Activated naive CD4-positive, alpha-beta T cell (primary cell): ENCODE results near the gene MBD3L2B.
"Not testable (repeated sequence)": the region's sequence is repeated elsewhere in the genome, so short reads cannot be mapped to it uniquely, and the experiment has no call there.

Experiments used
- DNase-seq, 4 experiments: peaks; one replicate each; lab custom pipeline; 2025; lab: John Stamatoyannopoulos, UW

Gene MBD3L2B

GRCh38 chr19:7021331-7021730, at the start of gene MBD3L2B:
MBD3L2B (minus strand) TSS chr19:7021431; CDS start chr19:7021397, 34 bp downstream.
- DNase-seq: not testable (repeated sequence)

DNA sequence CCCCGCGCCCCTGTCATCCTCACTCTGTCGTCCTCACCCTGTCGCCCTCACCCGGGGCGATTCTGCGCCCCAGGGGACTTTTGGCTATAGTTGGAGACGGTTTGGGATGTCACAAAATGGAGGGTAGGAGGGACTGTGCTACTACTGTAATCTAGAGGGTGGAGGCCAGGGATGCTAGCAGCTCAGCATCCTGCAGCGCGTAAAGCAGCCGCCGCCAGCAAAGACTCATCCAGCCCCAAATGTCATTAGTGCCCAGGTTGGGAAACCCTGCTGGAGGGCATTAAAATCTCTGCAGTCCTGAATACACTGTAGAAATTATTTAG, 48.6 kb upstream of the MBD3L2B start:
- no peak for DNase-seq

GRCh38 chr19:7069042-7069903, 48.0 kb upstream of the MBD3L2B start, which contains the start of gene ZNF557:
ZNF557 (plus strand) TSS chr19:7069703; CDS start chr19:7075075, 5,372 bp downstream.
- DNase-seq: peak; percentile 94 to 99 (median 98)

- no peak for DNase-seq
These were observed 47.4 kb upstream of the MBD3L2B start for GRCh38 chr19:7068599-7068998.

- no peak for DNase-seq
These were observed 46.5 kb upstream of the MBD3L2B start for GRCh38 chr19:7067716-7068115.

DNA sequence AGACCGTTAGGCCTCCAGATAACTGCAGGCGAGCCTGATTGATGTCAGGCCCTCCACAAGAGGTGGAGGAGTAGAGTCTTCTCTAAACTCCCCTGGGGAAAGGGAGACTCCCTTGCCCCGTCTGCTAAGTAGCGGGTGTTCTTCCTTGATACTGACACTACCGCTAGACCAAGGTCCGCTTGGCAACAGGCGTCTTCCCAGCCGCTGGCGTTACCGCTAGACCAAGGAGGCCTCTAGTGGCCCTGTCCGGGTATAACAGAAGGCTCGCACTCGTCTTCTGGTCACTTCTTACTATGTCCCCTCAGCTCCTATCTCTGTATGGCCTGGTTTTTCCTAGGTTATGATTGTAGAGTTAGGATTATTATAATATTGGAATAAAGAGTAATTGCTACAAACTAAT, 45.9 kb upstream of the MBD3L2B start:
- not testable (repeated sequence) for DNase-seq

DNA sequence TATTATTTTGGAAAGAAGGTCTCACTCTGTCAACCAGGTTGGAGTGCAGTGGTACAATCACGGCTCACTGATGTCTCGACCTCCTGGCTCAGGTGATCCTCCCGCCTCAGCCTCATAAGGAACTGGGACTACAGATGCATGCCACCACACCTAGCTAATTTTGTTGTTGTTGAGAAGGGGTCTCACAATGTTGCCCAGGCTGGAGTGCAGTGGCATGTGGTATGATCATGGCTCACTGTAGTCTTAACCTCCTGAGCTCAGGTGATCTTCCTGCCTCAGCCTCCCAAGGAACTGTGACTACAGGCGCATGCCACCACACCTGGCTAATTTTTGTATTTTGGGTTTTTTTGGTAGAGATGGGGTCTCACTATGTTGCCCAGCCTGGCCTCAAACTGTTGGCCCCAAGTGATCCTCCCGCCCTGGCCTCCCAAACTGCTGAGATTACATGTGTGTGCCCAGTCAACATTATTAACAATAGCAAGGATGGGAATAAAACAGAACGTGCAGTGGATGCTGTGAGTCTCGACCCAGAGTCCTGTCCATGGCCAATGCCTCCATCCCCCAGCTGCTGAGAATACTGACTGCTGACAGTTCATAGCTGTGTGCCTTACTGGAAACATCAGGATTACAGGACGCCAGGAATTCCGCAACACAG, 42.7 kb upstream of the MBD3L2B start:
- DNase-seq: no peak

GRCh38 chr19:7063339-7063738, 42.1 kb upstream of the MBD3L2B start:
- DNase-seq: no peak

GRCh38 chr19:7059977-7060376, 38.7 kb upstream of the MBD3L2B start:
- DNase-seq: not testable (repeated sequence)

DNA sequence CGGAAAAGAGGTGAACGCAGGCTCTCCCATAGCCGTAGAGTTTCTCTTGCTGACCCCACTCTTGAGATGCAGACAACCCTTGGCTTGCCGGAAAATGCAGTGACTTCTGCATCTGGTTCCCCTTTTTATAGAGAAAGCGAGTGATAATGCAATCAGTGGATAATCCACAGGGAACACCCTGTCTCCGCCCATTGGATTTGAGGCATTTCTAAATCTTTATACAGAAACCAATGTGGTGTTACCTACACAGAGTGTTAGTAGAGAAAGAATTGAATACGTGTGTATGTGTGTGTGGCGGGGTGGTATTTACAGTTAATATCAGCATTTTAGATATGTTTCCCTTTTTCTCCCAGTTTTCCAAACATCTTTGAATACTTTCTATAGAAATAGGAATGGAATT, 37.3 kb upstream of the MBD3L2B start, which contains the start of gene MBD3L3:
TSS of gene MBD3L3 (minus strand) at position 101 of the 400 bp plus-strand sequence. CDS start at position 30, 71 bp downstream.
- not testable (repeated sequence) for DNase-seq

- DNase-seq: not testable (repeated sequence)
These were observed 35.1 kb upstream of the MBD3L2B start for GRCh38 chr19:7056371-7056770.

DNA sequence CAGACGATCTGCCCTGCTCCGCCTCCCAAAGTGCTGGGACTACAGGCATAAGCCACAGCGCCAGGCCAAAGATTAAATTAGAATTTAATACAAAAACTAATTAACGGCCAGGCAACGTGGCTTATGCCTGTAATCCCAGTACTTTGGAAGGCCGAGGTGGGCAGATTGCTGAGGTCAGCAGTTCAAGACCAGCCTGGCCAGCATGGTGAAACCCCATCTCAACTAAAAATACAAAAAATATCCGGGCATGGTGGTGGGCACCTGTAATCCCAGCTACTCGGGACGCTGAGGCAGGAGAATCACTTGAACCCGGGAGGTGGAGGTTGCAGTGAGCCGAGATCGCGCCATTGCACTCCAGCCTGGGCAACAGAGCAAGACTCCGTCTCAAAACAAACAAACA, 34.4 kb upstream of the MBD3L2B start:
- DNase-seq: not testable (repeated sequence)

DNA sequence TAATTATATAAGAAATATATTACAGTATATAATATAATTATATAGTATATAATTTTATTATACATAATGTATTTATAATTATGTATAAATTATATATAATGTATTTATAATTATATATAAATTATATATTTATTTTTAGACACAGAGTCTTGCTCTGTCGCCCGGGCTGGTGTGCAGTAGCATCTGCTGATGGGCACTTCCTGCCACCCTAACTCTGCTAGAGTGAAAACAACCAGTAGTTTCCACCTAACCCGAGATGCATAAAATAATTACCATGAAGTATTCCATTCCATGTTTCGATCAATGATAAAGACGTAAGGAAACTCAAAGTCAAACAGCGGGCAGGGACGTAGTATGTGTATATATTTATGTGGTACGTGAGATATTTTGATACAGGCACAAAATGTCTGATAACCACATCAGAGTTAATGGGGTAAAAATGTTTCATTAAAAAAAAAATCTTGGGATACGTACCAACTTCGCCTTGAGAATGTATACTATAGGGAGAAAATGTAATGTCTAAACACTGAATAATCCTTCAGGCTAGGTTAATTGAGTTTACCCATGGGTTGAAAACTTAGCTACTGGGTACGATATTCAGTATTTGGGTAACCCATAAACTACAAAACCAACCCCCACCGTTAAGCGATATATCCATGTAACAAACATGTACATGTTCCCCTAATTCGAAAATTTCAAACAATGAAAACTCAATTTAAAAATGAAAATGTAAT, 33.6 kb upstream of the MBD3L2B start:
- not testable (repeated sequence) for DNase-seq

GRCh38 chr19:7052896-7053295, 31.7 kb upstream of the MBD3L2B start:
- not testable (repeated sequence) for DNase-seq

DNA sequence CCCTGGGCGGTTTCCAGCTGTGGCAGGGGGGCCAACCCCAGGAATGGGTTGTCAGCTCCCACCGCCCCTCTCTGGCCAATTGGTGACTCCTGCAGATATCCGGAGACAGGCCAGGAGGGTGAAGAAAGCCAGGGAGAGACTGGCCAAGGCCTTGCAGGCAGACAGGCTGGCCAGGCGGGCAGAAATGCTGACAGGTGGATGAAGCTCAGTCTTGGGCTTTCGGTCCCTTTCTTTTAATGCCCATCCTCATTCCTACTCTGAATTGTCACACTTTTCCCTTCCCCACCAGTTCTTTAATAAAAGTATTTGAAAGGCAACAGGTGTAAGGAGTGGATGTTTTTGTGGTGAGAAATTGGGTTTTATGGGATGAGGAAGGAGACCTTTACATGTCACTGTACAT, 30.2 kb upstream of the MBD3L2B start:
- not testable (repeated sequence) for DNase-seq

DNA sequence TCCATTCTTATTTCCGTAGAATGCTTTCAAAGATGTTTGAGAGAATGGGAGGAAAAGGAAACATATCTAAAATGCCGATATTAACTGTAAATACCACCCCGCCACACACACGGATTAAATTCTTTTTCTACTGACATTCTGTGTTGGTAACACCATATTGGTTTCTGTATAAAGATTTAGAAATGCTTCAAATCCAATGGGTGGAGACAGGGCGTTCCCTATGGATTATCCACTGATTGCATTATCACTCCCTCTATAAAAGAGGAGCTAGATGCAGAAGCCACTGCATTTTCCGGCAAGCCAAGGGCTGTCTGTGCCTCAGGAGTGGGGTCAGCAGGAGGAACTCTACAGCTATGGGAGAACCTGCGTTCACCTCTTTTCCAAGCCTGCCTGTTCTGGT, 27.8 kb upstream of the MBD3L2B start, which contains the start of gene MBD3L2:
TSS of gene MBD3L2 (plus strand) at position 301 of the 400 bp plus-strand sequence. CDS start at position 354, 53 bp downstream.
- DNase-seq: not testable (repeated sequence)

- not testable (repeated sequence) for DNase-seq
These were observed 20.3 kb upstream of the MBD3L2B start for GRCh38 chr19:7041563-7041962.

- not testable (repeated sequence) for DNase-seq
These were observed 18.8 kb upstream of the MBD3L2B start, which contains the start of gene MBD3L4 for GRCh38 chr19:7040079-7040478. MBD3L4 (minus strand) TSS chr19:7040179; CDS start chr19:7040144, 35 bp downstream.

- not testable (repeated sequence) for DNase-seq
These were observed 9.0 kb upstream of the MBD3L2B start, which contains the start of gene MBD3L5 for GRCh38 chr19:7030278-7030677. MBD3L5 (plus strand) TSS chr19:7030578; CDS start chr19:7030612, 34 bp downstream.

DNA sequence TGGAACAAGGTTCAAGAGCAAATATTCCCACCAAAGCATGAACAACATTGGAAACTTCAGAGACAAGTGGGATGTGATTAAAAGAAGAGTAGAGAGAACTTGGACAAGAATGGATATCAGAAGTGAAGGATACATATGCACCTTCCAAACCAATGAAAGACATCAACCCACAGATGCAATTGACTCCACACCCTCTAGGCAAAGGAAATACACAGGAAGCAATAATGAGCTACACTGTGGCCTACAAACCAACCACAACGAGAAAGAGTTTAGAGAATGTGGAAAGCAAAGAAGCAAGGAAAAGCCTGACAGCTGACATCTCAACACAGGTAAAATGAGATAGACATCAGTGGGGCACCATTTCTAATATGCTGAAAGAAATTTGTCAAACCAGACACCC, 7.6 kb upstream of the MBD3L2B start:
- not testable (repeated sequence) for DNase-seq

- no peak for DNase-seq
These were observed 2.4 kb downstream of the MBD3L2B start for GRCh38 chr19:7018828-7019227.

- DNase-seq: no peak
These were observed 7.6 kb downstream of the MBD3L2B start for GRCh38 chr19:7013678-7014077.
